HG03196 (cell line): ENCODE measurements around the gene OPN1MW.
"Not testable (repeated sequence)": the region's sequence is repeated elsewhere in the genome, so short reads cannot be mapped to it uniquely, and the experiment has no call there.

Experiments used
- ATAC-seq: cut with Tn5 transposase; IDR thresholded peaks from one replicate; pipeline ENCODE4 v1.9.1; 2021; ENCODE audit not compliant: unreplicated experiment

OPN1MW gene

DNA sequence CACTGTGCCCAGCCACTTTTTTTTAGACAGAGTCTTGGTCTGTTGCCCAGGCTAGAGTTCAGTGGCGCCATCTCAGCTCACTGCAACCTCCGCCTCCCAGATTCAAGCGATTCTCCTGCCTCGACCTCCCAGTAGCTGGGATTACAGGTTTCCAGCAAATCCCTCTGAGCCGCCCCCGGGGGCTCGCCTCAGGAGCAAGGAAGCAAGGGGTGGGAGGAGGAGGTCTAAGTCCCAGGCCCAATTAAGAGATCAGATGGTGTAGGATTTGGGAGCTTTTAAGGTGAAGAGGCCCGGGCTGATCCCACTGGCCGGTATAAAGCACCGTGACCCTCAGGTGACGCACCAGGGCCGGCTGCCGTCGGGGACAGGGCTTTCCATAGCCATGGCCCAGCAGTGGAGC lies at the start of gene OPN1MW:
Gene OPN1MW (plus strand): TSS at position 301 of the 400 bp plus-strand sequence. CDS start 82 bp downstream, at position 383.
- not testable (repeated sequence) for ATAC-seq

DNA sequence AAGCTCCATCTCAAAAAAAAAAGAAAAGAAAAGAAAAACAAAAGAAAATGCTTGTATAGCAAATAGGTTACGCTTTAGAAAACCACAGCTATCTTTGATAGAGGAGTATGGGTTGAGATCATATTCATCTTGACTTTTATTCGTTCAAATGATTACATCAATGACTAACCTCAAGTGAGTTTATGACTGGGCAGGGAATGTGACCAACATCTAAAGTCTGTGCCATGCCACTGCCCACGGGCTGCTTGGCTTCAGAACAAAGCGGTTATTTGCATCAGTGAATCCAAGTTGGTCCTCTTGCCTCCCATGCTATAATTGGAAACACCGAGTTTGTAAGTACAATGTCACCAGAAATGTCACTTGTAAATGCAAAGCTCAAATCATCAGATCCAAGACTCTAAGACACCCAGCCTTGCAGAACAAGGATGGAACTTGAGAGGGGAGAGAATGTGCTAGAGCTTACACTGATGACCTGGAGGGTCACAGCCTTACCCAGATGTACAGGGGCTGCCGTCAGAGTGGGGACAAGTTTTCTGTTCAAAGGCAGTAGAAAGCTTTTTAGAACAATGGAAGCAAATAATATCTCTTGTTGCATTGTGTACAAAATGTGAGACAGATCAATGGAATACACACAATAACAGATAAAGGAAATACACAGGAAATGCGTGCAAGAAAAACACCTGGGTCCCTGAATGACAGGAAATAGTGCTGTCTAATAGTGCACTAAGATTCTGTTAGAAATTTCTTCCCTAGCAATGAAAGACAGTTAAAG lies 46.8 kb upstream of the OPN1MW start:
- no peak for ATAC-seq

DNA sequence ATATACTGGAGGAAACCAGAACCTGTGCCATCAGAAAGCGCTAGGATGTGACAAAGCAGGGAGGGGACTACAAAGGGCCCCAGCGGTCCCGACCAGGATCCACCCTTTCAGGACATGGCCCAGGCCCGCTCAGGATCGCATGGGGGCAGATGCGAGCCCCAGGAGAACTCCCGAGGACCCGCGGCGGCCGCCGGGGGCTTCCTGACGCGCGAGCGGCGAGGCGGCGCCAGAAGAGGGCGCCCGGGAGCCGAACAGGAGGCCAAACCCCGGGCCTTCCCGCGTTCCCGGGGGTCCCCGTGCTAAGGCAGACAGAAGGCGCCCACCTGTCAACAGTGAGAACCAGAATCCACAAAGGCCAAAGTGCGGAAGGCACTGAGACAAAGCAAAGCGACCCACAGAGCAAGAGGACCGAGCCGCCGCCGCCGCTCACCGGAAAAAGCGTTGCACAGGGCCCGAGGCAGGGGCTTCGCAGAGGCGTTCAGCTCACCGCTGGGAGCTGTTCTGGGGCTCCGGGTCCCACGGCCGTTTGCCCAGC lies 45.7 kb upstream of the OPN1MW start:
- ATAC-seq: no peak

- ATAC-seq: no peak
These were observed 43.5 kb upstream of the OPN1MW start for GRCh38 chrX:154138857-154139256.

DNA sequence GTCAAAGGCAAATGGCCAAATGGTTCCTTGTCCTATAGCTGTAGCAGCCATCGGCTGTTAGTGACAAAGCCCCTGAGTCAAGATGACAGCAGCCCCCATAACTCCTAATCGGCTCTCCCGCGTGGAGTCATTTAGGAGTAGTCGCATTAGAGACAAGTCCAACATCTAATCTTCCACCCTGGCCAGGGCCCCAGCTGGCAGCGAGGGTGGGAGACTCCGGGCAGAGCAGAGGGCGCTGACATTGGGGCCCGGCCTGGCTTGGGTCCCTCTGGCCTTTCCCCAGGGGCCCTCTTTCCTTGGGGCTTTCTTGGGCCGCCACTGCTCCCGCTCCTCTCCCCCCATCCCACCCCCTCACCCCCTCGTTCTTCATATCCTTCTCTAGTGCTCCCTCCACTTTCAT lies 42.2 kb upstream of the OPN1MW start:
- ATAC-seq: no peak

DNA sequence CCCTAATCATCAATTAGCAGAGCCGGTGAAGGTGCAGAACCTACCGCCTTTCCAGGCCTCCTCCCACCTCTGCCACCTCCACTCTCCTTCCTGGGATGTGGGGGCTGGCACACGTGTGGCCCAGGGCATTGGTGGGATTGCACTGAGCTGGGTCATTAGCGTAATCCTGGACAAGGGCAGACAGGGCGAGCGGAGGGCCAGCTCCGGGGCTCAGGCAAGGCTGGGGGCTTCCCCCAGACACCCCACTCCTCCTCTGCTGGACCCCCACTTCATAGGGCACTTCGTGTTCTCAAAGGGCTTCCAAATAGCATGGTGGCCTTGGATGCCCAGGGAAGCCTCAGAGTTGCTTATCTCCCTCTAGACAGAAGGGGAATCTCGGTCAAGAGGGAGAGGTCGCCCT lies 41.7 kb upstream of the OPN1MW start:
- no peak for ATAC-seq

- no peak for ATAC-seq
These were observed 40.0 kb upstream of the OPN1MW start for GRCh38 chrX:154142386-154142785.

DNA sequence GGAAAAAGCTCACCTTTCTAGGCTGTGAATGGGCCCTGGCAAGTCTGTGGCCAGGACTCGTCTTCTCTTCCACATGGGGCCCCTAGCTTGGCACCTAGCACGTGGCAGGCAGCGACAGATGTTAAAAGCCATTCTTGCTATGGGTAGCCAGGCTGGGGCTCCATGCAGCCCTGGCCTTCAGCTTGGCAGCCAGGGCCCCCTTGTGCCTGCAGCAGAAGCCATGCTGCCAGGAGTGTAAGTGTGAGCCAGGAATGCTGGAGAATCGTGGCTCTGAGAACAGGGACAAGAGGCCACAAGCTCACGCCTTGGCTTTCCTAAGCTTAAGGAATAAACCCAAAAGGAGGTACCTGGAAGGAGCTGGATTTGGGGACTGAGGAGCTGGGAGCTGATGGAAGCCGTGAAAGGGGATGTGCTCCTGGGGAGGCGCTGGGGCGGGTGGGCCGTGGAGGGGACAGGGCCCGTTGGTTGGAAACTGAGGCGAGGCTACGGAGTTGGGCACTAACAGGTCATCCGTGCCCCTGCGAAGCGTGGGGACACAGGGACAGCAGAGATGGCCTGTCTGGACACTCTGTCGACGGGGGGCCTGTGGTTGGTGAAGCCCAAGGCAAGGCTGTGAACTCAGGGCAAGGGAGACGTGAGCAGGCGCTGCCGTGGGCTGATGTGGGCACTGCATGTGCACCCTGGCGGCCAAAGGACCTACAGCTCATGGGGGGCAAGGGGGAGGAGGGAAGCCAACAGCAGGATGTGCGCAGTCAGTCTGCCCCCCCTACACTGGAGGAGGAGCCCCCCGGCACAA lies 39.2 kb upstream of the OPN1MW start:
- ATAC-seq: no peak

DNA sequence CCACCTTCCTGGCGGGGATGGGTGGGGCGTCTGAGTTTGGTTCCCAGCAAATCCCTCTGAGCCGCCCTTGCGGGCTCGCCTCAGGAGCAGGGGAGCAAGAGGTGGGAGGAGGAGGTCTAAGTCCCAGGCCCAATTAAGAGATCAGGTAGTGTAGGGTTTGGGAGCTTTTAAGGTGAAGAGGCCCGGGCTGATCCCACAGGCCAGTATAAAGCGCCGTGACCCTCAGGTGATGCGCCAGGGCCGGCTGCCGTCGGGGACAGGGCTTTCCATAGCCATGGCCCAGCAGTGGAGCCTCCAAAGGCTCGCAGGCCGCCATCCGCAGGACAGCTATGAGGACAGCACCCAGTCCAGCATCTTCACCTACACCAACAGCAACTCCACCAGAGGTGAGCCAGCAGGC lies 38.4 kb upstream of the OPN1MW start, which contains the start of gene OPN1LW:
Gene OPN1LW (plus strand): TSS at position 234 of the 400 bp plus-strand sequence. CDS start 41 bp downstream, at position 275.
- not testable (repeated sequence) for ATAC-seq

DNA sequence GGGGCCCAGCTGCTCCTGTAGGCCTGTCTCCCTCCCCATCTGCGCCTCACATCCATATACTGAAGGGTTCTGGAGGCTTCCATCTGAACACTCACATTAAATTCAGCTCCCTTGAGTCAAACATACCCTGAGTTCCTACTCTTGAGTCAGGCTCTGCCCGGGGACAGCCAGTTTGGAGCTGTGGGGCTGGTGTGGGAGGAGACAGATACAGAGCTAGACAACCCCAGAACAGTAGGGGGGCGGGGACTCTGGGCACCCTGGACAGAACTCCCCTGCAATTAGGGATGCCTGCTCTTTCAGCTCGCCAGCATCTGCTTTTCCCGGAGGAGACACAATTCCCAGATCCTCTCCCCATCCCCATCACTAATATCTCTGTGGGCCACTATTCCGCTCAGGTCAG lies 31.4 kb upstream of the OPN1MW start:
- ATAC-seq: not testable (repeated sequence)

GRCh38 chrX:154156221-154156620 lies 26.2 kb upstream of the OPN1MW start:
- not testable (repeated sequence) for ATAC-seq

DNA sequence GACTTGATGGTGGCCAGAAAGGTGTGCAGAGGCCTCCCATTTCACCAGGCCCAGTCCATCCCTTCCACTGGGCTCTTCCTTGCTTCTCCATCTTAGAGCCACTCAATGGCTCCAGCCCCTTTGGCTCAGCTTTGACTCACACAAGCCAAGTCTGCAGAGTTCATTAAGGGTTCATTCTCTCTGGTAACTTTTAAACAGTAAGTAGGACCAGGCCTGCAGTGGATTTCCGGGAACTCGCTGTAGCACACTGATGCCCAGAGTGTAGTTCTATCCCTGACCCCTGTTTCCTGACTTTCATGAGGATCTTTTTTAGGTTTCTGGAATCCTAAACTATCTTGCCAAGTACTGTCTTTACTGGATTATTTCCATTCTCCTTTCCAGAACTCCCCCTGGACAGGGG lies 25.2 kb upstream of the OPN1MW start:
- not testable (repeated sequence) for ATAC-seq

GRCh38 chrX:154159345-154159744 lies 23.1 kb upstream of the OPN1MW start:
- ATAC-seq: not testable (repeated sequence)

- ATAC-seq: not testable (repeated sequence)
These were observed 17.5 kb upstream of the OPN1MW start for GRCh38 chrX:154164902-154165301.

DNA sequence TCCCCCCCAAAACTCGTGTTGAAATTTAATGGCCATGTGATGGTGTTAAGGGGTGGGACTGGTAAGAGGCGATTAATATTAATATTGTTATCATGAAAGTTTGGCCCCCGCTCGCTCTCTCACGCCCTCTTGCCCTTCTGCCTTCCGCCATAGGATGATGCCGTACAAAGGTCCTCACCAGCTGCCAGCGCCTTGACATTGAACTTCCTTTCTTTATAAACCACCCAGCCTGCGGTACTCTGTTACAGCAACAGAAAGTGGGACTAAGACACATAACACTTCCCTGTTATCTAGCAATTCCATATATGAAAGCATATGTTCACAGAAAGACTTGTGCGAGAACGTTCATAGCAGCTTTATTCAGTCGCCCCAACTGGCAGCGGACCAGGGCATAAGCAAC lies 14.0 kb upstream of the OPN1MW start:
- not testable (repeated sequence) for ATAC-seq

DNA sequence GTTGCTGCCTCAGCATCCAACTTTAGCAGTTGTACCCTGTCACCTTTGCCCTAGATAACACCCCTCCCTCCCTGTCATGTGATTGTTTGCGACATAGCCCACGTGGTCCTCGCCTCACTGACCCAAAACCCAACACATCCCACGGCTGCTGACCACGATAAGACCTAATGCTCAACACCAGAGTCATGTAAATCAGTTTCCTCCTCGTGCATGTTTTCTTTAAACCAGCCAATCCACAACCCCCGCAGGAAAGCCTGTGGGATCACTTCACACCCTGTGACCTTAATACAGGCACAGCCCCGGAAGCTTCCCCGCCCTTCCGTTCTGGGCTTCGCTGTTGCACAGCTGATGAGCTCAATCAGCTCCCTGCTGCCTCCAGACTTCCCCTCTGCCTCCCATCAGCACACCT lies 9.9 kb upstream of the OPN1MW start:
- not testable (repeated sequence) for ATAC-seq

DNA sequence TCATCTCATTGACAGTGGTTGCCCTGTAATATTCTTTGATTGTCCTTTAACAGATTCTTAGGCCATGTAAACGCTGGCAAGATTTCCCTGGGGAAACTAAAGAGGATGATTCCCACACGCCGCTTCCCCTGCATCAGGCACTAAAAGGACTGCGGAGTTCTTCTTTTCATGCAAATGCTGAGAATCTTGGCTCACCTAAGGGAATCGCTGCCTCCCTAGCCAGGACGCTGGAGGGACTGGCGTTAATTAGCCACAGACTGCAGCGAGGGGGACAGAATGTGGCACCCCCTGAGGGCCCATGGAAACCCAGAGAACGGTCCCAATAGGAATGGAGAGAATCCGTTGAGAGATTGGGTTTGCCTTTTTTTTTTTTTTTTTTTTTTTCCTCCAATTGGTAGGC lies 8.0 kb upstream of the OPN1MW start:
- not testable (repeated sequence) for ATAC-seq

DNA sequence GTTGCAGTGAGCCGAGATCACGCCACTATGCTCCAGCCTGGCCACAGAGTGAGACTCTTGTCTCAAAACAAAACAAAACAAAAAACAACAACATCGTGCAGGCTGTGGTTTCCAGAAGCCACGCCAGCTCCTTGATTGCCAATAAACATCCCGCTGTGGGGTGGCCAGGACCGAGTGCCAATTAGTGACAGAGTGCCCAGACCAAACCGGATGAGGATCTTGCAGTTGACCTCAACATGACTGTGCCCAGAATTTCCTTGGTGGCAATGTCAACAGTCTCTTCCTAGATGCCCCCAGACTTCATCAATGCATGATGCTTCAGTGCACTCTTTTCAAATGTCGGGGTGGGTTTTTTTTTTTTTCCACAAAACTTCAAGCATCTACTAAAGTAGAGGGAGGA lies 1.4 kb downstream of the OPN1MW start:
- not testable (repeated sequence) for ATAC-seq

- not testable (repeated sequence) for ATAC-seq
These were observed 10.4 kb downstream of the OPN1MW start for GRCh38 chrX:154192846-154193245.

DNA sequence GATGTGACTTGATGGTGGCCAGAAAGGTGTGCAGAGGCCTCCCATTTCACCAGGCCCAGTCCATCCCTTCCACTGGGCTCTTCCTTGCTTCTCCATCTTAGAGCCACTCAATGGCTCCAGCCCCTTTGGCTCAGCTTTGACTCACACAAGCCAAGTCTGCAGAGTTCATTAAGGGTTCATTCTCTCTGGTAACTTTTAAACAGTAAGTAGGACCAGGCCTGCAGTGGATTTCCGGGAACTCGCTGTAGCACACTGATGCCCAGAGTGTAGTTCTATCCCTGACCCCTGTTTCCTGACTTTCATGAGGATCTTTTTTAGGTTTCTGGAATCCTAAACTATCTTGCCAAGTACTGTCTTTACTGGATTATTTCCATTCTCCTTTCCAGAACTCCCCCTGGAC lies 11.9 kb downstream of the OPN1MW start:
- not testable (repeated sequence) for ATAC-seq

DNA sequence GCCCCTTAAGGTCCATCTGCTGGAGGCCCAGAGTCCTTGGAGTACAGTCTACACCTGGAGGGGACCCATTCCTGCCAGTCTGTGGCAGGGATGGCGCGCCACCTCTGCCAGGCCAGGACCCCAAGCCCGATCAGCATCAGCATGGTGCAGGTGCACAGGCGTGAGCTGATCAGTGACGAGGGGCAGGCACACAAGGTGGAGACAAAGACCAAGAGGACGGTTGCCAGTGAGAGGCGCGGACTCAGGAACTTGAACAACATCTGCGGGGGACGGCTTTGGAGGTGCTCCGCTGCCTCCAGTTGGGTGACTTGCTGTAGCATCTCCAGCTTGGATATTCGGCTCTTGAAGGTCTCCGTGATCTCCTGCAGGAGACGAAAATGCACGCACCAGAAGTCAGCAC lies 14.1 kb downstream of the OPN1MW start:
- not testable (repeated sequence) for ATAC-seq
